Measurements from ENCODE around the gene TGFB1.
"Not testable (repeated sequence)": the region's sequence is repeated elsewhere in the genome, so short reads cannot be mapped to it uniquely, and the experiment has no call there.

- not testable (repeated sequence) for TF ChIP-seq CTCF (IDR thresholded peaks at IDR 0.05; ENCODE audit: low read depth, low read length, missing input control); RAD21 (IDR thresholded peaks at IDR 0.05); YY1 (IDR thresholded peaks at IDR 0.05); FOXA1 (IDR thresholded peaks at IDR 0.05); NR2F2 (IDR thresholded peaks at IDR 0.05); EGR1 (IDR thresholded peaks at IDR 0.05; ENCODE audit: low read depth in 2 of 2); RXRA (IDR thresholded peaks at IDR 0.05); SP1 (IDR thresholded peaks at IDR 0.05); MAX (IDR thresholded peaks at IDR 0.05); REST (IDR thresholded peaks at IDR 0.05); TAF1 (conservative IDR thresholded peaks at IDR 0.05); JUND (IDR thresholded peaks at IDR 0.05); GABPA (IDR thresholded peaks at IDR 0.05 in 1 of 2, conservative IDR thresholded peaks at IDR 0.05 in 1 of 2)
Observed at GRCh38 chr19:41381536-41381935, 27.8 kb upstream of the TGFB1 start.
